Fibroblast of skin of left quadriceps (primary cell): ENCODE results near the gene CAPN7.

Experiments used
- DNase-seq, 2 experiments: peaks; one replicate each; pipeline ENCODE4 v3.0.0-alpha.2; 2013; ENCODE audit warnings: low read depth in 2 of 2

Gene CAPN7

GRCh38 chr3:15276028-15276724, 70.1 kb downstream of the CAPN7 start:
- no peak for DNase-seq

- DNase-seq = no peak
Observed at GRCh38 chr3:15277861-15278500, 71.9 kb downstream of the CAPN7 start.

GRCh38 chr3:15279205-15279604, 73.2 kb downstream of the CAPN7 start:
- no peak for DNase-seq

GRCh38 chr3:15279671-15280402, 73.8 kb downstream of the CAPN7 start:
- DNase-seq = no peak

GRCh38 chr3:15280853-15281532, 74.9 kb downstream of the CAPN7 start:
- no peak for DNase-seq

GRCh38 chr3:15281817-15282216, 75.8 kb downstream of the CAPN7 start:
- no peak for DNase-seq

- DNase-seq = no peak
Observed at GRCh38 chr3:15283702-15284101, 77.7 kb downstream of the CAPN7 start.

GRCh38 chr3:15284121-15284889, 78.3 kb downstream of the CAPN7 start:
- DNase-seq = no peak

- no peak for DNase-seq
Observed at GRCh38 chr3:15286022-15286421, 80.0 kb downstream of the CAPN7 start.

GRCh38 chr3:15287565-15288330, 81.7 kb downstream of the CAPN7 start:
- DNase-seq = peak; percentile 58 to 59

- DNase-seq = no peak
Observed at GRCh38 chr3:15288331-15289035, 82.4 kb downstream of the CAPN7 start.

- no peak for DNase-seq
Observed at GRCh38 chr3:15289661-15290060, 83.6 kb downstream of the CAPN7 start.

- no peak for DNase-seq
Observed at GRCh38 chr3:15290736-15291135, 84.7 kb downstream of the CAPN7 start.

- DNase-seq = no peak
Observed at GRCh38 chr3:15291589-15292541, 85.8 kb downstream of the CAPN7 start.

- no peak for DNase-seq
Observed at GRCh38 chr3:15292765-15293522, 86.9 kb downstream of the CAPN7 start.

GRCh38 chr3:15294929-15295328, 88.9 kb downstream of the CAPN7 start:
- DNase-seq = no peak

- no peak for DNase-seq
Observed at GRCh38 chr3:15295506-15295905, 89.5 kb downstream of the CAPN7 start.
